Measurements from ENCODE around the gene MAPKAPK5.
"Not testable (repeated sequence)": the region's sequence is repeated elsewhere in the genome, so short reads cannot be mapped to it uniquely, and the experiment has no call there.

Gene MAPKAPK5, protein sequence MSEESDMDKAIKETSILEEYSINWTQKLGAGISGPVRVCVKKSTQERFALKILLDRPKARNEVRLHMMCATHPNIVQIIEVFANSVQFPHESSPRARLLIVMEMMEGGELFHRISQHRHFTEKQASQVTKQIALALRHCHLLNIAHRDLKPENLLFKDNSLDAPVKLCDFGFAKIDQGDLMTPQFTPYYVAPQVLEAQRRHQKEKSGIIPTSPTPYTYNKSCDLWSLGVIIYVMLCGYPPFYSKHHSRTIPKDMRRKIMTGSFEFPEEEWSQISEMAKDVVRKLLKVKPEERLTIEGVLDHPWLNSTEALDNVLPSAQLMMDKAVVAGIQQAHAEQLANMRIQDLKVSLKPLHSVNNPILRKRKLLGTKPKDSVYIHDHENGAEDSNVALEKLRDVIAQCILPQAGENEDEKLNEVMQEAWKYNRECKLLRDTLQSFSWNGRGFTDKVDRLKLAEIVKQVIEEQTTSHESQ

DNA sequence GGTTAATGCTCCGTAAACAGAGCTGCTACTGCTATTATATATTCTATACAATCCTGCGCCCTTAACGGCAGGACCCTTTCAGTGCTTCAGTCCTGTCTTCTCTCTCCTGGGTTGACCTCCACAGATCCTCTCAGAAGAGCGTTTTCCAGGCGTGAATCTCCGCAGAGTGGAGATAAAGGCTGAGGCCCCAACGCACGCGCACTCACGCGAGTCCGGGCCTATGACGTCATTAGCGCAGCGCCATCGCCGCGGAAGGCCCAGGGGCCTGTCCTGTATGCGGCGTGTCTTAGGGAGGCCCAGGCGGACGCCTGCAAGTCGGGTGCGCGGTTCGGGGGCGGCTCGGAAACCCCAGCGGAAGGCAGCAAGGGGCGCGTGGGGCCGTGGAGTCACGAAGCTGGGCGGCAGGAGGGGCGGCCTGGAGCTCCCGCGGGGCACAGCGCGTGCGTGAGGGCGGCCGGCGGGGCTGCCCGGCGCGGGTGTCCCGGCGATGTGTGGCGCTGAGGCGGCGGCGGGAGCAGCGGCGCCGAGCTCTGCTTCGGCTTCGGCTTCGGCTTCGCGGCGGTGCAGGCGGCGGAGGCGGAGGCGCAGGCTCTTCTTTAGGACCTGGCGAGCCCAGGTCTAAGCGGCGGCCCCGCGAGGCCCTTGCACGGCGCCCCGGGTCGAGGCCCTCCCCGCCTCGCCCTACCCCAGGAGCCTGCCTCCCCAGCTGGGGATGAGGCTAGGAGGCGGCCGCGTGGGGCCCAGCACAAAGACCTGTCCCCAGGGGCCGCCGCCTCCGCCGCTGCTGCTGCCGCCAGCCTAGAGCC is at the start of gene MAPKAPK5:
Gene MAPKAPK5 (plus strand): TSS at position 479 of the 806 bp plus-strand sequence. CDS start 506 bp downstream, outside the sequence.
- peak; percentile 92 to 99 (median 99) for DNase-seq (ENCODE audit: low read depth in 2 of 3, low spot score in 2 of 3)

DNA sequence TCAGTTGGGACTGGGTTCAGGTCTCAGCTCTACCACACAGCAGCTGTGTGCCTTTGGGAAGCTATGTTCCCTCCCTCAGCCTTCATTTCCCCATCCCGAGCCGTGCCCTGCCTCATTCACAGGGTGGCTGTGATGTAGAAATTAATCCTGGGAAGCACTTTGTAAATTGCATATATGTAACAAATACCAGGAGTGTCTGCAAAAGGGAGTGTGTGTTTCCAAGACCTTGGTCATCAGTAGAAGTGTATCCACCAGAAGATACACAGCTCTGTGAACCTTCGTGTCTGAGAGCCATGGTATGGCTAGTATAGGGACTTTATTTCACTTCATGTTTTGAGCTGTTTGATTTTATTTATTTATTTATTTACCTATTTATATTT is 49.2 kb upstream of the MAPKAPK5 start:
- DNase-seq (ENCODE audit: low read depth in 2 of 3, low spot score in 2 of 3) = no peak

DNA sequence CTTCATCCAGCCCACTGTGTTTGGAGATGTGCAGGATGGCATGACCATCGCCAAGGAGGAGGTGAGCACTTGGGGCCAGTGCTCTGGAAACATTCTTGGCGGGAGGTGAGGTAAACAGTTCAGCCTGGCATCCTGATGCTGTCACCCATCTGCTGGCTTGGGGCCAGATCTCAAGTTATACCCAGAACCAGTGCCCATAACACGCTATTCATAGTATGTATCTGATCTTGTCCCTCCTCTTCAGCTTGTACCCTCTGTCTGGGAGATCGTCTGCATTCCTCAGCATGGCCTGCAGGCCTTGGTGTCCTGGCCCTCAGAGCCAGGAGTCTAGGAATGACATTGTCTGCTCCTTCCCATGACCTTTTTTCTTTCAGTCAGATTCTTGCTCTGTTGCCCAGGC is 43.8 kb upstream of the MAPKAPK5 start:
- no peak for DNase-seq (ENCODE audit: low read depth in 2 of 3, low spot score in 2 of 3)

DNA sequence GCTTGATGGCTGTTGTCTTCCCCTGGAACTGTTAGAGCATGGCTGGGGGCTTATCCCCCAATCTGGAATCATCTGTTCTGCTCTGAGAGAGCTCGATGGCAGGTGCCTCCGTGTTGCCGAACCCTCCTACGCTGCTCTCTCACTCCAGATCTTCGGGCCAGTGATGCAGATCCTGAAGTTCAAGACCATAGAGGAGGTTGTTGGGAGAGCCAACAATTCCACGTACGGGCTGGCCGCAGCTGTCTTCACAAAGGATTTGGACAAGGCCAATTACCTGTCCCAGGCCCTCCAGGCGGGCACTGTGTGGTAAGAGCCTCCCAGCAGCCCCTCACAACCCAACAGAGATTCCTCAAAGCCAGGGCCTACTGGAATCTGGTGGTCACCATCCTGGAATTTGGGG is 42.3 kb upstream of the MAPKAPK5 start:
- no peak for DNase-seq (ENCODE audit: low read depth in 2 of 3, low spot score in 2 of 3)

DNA sequence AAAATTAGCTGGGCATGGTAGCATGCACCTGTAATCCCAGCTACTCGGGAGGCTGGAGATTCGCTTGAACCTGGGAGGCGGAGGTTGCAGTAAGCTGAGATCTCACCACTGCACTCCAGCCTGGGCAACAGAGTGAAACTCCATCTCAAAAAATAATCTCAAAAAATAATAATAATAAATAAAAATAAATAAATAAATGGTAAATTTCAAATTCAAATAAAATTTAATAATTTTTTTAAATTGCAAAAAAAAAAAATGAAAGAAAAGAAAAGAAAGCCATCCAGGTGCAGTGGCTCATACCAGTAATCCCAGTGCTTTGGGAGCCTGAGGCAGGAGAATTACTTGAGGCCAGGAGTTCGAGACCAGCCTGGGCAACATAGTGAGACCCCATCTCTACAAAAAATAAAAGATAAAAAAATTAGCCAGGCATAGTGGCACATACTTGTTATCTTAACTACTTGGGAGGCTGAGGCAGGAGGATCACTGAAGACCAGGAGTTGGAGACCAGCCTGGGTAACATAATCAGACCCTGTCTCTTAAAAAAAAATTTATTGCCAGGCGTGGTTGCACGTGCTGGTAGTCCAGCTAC is 38.9 kb upstream of the MAPKAPK5 start:
- DNase-seq (ENCODE audit: low read depth in 2 of 3, low spot score in 2 of 3) = no peak

DNA sequence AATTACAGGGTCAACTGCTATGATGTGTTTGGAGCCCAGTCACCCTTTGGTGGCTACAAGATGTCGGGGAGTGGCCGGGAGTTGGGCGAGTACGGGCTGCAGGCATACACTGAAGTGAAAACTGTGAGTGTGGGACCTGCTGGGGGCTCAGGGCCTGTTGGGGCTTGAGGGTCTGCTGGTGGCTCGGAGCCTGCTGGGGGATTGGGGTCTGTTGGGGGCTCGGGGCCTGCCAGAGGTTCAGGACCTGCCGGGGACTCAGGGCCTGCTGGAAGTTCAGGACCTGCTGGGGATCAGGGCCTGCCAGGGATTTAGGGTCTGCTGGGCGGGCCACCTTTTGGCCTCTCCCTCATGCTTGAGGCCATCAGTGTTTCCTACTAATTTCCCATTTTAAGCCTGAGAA is 38.2 kb upstream of the MAPKAPK5 start:
- DNase-seq (ENCODE audit: low read depth in 2 of 3, low spot score in 2 of 3) = no peak

DNA sequence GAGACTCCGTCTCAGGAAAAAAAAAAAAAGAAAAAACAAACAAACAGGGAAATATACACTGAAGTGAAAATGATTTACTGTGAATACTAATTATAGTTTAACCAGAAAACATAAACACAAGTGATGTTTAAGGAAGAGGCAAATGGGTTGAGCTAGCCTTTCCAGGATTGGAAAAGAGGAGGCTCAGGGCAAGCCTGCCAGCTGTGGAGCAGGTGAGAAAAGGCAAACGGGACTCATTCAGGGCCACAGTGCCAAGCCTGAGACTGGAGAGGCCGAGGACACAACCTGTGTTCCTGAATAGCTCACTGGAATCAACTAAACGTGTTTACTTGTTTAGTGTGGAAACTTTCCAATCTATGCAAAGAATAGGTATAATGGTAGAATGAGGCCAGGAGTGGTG is 35.7 kb upstream of the MAPKAPK5 start:
- DNase-seq (ENCODE audit: low read depth in 2 of 3, low spot score in 2 of 3) = no peak

DNA sequence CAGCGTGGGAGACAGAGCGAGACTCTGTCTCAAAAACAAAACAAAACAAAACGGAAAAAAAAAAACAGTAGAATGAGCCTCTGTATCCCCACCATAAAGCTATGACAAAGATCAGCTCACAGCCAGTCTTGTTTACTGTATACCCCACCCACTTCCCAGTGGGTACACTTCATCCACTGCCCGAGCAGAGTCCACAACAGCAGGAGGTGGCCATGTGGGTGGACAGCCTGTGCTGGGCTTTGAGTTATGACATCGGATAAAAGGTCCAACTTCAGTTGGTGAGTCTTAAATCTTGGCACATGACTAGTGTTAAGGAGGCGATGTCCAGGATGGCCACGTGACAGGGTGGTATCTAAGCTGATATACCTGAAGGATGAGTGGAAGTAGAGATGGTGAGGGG is 34.8 kb upstream of the MAPKAPK5 start:
- no peak for DNase-seq (ENCODE audit: low read depth in 2 of 3, low spot score in 2 of 3)

DNA sequence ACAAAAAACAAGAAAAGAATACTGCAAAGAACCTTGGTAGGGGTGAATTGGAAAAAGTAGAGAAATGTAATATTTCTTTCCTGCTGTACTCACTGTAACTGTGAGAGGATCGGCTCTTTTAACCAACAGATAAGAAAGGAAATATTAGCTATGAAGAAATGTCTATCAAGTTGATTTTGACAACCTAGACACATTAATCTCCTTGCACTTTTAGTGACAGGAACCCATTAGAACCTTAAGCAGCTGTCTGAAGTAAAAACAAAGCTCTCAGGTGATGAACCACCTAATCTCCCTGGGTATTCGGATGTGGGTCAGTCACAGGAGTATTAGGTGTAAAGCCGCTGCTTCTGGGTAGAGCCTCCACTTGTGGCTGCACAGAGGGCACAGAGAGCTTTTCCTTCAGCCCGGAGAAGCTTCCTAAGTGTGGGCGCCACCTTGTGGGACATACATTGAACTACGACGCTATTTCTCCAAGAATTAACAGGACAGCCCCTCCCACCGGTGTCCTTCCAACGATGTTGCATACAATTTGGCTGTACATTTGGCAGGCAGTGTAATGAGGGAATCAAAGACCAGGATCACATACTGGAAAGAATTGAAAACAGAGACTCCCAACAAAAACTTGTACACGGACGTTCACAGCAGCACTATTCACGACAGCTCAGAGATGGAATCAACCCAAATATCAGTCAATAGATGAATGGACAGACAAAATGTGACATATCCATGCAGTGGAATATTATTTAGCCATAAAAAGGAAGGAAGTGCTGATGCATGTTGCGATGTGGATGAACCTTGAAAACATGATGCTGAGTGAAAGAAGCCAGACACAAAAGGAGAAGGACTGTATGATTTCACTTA is 28.9 kb upstream of the MAPKAPK5 start:
- peak; percentile 17 to 27 (median 18) for DNase-seq (ENCODE audit: low read depth in 2 of 3, low spot score in 2 of 3)

DNA sequence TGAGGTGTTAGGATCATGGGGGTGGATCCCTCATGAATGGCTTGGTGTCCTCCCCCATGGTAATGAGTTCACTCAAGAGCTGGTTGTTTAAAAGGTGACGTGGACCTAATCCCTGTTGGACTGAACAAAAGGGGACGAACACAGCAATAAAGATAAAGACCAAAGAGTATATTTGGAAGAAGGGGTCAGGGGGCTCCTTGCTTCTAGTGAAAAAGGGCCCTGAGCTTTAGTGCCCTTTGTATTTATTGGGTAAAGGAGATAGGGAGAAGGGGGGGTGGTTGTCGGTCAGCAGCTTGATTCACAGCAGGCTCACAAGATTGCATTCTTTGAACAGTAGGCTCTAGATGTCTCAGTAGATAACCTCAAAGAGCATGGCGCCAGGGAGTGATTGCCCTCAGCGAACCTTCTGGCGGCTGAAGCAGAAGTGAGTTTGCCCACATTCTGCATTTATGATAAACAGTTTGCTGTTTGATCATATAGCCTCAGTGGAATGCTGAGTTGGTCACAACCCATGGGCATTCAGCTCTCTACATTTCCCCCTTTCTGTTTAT is 25.9 kb upstream of the MAPKAPK5 start:
- DNase-seq (ENCODE audit: low read depth in 2 of 3, low spot score in 2 of 3) = no peak

DNA sequence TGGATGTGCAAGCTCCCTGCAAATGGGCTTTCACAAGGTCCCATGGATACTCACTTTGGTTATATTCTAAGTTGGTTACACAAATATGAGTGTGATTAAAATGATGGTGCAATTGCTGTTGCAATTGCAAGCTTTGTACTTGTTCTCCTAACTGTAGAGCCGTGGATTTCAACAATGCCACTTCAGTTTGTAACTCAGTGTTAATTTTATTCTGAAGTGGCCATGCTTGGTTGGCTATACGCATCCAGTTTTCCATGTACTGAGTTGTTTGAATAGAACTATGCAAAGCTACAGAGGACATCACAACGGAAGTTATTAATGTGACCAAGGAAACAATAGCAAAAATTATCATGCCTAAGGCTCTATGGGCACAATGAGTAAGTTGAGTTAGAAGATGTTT is 25.1 kb upstream of the MAPKAPK5 start:
- DNase-seq (ENCODE audit: low read depth in 2 of 3, low spot score in 2 of 3) = not testable (repeated sequence)

DNA sequence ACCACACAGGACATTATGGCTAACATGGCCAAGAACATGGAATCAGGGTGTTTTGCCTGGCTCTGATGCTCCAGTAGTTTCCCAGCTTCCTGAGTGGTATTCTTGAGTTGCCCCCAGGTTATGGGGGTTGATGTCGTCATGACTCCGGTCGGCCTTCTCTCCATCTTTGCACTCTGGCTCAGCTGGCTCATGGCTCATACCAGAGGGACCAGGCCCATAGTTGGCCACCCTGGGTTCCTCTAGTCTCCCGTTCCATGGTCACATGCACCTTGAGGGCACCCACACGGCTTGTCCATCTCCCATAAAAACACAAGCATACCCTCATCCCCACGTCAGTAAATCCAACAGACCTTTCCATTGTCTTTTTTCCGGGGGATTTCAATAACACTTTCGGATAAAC is 23.7 kb upstream of the MAPKAPK5 start:
- no peak for DNase-seq (ENCODE audit: low read depth in 2 of 3, low spot score in 2 of 3)

DNA sequence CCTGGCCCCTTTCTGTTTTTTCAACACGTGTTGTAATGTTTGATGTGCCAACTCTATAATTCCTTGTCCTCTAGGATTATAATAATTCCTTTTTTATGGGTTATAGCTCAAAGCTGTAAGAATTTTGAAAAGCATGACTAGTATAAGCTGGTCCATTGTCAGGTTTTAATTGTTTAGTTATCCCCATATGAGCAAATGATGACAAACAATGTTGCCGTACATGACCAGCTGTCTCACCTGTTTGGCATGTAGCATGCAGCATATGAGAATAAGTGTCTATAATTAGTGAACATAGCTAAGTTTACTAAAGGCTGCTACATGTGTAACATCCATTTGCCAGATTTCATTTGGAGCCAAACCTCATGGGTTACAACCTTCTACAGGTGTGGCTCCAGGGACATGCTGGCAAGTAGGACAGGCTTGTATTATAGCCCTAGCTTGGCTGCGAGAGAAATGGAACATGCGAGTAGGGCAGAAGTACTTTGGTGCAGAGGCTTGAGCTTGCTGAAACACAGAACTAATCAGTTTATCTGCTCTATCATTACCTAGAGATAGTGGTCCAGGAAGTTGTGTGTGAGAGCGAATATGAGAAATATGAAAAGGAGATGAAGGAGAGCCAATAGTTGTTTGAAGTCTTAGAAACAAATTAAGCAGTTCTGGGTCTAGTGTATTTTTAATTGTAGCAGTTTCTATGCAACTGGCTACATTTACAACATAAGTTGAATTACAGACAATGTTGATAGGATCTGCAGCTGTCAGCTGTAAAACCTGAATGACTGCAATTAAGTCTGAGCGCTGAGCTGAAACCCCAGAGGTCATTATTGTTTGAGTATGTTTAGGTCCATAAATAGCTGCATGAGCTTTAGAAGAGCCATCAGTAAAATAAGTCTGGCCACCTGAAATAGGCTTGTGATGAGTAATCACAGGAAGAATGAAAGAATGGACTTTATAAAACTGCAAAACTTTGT is 22.6 kb upstream of the MAPKAPK5 start:
- no peak for DNase-seq (ENCODE audit: low read depth in 2 of 3, low spot score in 2 of 3)

DNA sequence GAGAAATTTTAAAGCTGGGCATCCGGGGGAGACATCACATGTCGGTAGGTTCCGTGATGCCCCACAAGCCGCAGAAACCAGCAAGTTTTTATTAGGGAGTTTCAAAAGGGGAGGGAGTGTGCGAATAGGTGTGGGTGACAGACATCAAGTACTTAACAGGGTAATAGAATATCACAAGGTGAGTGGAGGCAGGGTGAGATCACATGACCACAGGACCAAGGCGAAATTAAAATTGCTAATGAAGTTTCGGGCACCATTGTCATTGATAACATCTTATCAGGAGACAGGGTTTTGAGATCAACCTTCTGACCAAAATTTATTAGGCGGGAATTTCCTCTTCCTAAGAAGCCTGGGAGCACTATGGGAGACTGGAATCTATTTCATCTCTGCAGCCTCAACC is 21.2 kb upstream of the MAPKAPK5 start:
- DNase-seq (ENCODE audit: low read depth in 2 of 3, low spot score in 2 of 3) = not testable (repeated sequence)

DNA sequence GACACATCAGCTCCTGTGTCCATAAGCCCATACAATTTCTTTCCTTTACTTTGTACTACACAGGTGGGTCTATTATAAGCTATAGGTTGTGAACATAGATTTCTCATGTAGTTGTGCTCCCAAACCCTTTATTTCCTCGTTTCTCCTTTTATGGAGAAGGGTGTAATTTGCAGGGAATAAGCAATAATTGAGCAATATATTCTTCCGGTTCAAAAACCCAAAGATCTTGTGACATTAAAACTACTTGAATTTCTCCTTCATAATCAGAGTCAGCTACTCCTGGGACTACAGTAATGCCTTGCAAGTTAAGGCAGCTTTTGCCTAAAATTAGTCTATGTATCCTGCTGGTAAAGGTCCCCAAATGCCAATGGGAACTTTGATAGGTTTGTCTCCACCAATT is 19.1 kb upstream of the MAPKAPK5 start:
- DNase-seq (ENCODE audit: low read depth in 2 of 3, low spot score in 2 of 3) = no peak

DNA sequence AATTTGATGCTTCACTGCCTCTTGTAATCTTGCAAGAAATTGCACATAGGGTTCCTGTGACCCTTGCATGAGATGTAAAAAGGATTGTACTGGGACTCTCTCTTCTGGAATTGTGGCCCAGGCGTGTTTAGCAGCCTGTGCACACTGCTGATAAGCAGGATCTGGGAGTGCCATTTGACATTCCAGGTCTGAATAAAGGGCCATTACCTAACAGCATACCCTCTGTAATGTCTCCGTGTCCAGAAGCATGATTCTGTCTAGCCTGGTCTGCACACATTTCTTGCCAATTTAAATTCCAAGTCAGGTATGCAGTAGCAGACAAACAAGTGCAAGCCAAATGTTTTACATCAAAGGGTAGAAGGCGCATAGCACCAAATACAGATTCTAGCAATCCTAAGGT is 18.1 kb upstream of the MAPKAPK5 start:
- no peak for DNase-seq (ENCODE audit: low read depth in 2 of 3, low spot score in 2 of 3)

DNA sequence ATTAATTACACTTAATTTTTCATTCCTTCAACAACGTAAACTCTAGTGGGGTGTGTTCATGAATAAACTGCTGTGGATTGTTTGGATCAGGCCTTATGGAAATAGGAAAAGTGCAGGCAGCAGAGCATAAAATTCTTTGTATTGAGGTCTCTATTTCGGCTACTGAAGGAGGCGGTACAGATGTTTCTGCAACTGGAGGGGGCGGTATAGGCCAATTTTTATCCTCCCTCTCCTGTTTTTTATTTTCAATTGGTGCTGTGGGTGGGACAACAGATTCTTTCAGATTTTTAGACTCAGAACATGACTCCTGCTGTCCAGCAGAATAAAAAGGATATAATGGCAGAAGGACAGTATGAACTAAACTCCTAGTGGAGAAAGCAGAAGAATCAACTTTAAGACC is 17.7 kb upstream of the MAPKAPK5 start:
- DNase-seq (ENCODE audit: low read depth in 2 of 3, low spot score in 2 of 3) = not testable (repeated sequence)

DNA sequence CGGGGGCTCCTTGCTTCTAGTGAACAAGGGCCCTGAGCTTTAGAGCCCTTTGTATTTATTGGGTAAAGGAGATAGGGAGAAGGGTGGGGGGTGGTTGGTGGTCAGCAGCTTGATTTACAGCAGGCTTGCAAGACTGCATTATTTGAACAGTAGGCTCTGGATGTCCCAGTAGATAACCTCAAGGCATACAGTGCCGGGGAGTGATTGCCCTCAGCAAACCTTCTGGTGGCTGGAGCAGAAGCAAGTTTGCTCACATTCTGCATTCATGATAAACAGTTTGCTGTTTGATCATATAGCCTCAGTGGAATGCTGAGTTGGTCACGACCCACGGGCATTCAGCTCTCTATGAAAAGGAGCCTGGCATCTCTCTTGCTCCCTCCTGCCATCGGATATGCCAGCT is 16.5 kb upstream of the MAPKAPK5 start:
- no peak for DNase-seq (ENCODE audit: low read depth in 2 of 3, low spot score in 2 of 3)

DNA sequence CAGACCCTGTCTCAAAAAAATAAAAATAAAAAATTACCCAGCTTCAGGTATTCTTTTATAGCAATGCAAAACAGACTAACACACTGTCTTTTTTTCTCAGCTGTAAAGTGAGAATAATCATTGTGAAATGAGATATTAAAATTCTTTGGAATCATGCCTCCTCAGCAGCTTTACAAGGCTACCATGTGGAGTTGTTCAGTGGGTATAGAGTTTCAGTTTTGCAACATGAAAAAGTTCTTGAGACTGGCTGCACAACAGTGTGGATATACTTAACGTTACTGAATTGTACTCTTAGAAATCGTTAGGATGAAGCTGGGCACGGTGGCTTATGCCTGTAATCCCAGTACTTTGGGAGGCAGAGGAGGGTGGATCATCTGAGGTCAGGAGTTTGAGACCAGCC is 15.7 kb upstream of the MAPKAPK5 start:
- no peak for DNase-seq (ENCODE audit: low read depth in 2 of 3, low spot score in 2 of 3)

All from activated CD8-positive, alpha-beta memory T cell treated with anti-CD3 and anti-CD28 coated beads for 48 hours (primary cell).